ENCODE data around the gene LRRC15.

The LRRC15 gene

GRCh38 chr3:194360568-194360967 is 9.0 kb downstream of the LRRC15 start:
- Histone ChIP-seq H3K36me3 (ENCODE audit: control insufficient read depth in 1 of 2, insufficient read depth in 2 of 2, low read length in 2 of 2) (no peaks in the 10 kb centered on the region), H3K27me3 (ENCODE audit: low read depth, low read length) (no peaks in the 10 kb centered on the region), H3K4me3 (ENCODE audit: low read depth in 1 of 2, low read length in 2 of 2) (no peak overlapping the region), H3K9me3 (ENCODE audit: control insufficient read depth in 1 of 2, low read length in 2 of 2) (no peaks in the 10 kb centered on the region), H3K27ac (ENCODE audit: low read length) (no peak overlapping the region), H3K4me1 (ENCODE audit: control insufficient read depth in 1 of 2, insufficient read depth in 2 of 2, low read length in 2 of 2) (peaks cover 0 to 12% of the 10 kb centered on the region in 2 donors)

GRCh38 chr3:194357681-194358080 is 11.9 kb downstream of the LRRC15 start:
- Histone ChIP-seq H3K36me3 (ENCODE audit: control insufficient read depth in 1 of 2, insufficient read depth in 2 of 2, low read length in 2 of 2) (no peaks in the 10 kb centered on the region), H3K4me3 (ENCODE audit: low read depth in 1 of 2, low read length in 2 of 2) (no peak overlapping the region), H3K27ac (ENCODE audit: low read length) (no peak overlapping the region), H3K27me3 (ENCODE audit: low read depth, low read length) (no peaks in the 10 kb centered on the region), H3K4me1 (ENCODE audit: control insufficient read depth in 1 of 2, insufficient read depth in 2 of 2, low read length in 2 of 2) (no peaks in the 10 kb centered on the region), H3K9me3 (ENCODE audit: control insufficient read depth in 1 of 2, low read length in 2 of 2) (no peaks in the 10 kb centered on the region)

DNA sequence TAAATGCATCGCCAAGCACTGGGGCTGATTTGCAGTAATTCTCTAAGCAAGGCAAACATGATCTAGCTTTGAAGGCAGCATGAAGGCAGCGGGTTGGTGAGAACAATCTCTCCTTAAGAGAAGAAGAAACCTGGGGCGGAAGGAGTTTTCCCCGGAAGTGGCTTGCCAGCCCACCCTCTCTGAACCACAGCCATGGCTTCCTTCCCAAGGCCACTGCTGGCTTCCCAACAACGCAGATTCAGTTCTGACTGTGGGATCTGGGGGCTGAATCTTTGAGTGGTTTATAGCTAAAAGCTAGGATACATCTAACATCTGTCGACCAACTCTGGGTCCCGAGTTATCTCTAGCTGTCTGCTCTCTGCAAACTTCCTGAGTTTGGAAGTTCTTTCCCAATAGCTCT is 14.2 kb downstream of the LRRC15 start:
- no peaks in the 10 kb centered on the region for H3K4me1 ChIP-seq (ENCODE audit: control insufficient read depth in 1 of 2, insufficient read depth in 2 of 2, low read length in 2 of 2)
- H3K9me3 ChIP-seq (ENCODE audit: control insufficient read depth in 1 of 2, low read length in 2 of 2): no peaks in the 10 kb centered on the region
- no peak overlapping the region for H3K27ac ChIP-seq (ENCODE audit: low read length)
- no peaks in the 10 kb centered on the region for H3K27me3 ChIP-seq (ENCODE audit: low read depth, low read length)
- H3K36me3 ChIP-seq (ENCODE audit: control insufficient read depth in 1 of 2, insufficient read depth in 2 of 2, low read length in 2 of 2): no peaks in the 10 kb centered on the region
- no peak overlapping the region for H3K4me3 ChIP-seq (ENCODE audit: low read depth in 1 of 2, low read length in 2 of 2)

DNA sequence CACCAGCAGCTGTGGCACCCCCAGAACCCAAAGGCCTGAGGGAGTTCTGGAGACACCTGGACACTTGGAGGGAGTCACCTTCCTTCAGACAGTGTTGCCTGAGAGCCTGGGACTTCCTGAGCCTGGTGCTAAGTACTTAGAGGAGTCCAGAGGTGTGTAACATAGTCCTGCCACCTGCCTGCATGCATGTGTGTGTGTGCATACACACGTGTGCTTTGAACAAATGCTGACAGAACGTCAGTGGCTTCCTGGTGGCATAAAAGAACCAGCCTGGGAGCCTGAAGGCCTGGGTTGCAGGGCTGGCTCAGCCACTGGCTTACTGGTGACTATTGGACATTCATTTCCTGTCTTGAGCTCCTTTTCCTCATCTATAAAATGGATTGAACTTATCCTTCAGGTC is 15.2 kb downstream of the LRRC15 start:
- no peaks in the 10 kb centered on the region for H3K9me3 ChIP-seq (ENCODE audit: control insufficient read depth in 1 of 2, low read length in 2 of 2)
- H3K4me3 ChIP-seq (ENCODE audit: low read depth in 1 of 2, low read length in 2 of 2): no peak overlapping the region
- H3K4me1 ChIP-seq (ENCODE audit: control insufficient read depth in 1 of 2, insufficient read depth in 2 of 2, low read length in 2 of 2): no peaks in the 10 kb centered on the region
- no peak overlapping the region for H3K27ac ChIP-seq (ENCODE audit: low read length)
- H3K36me3 ChIP-seq (ENCODE audit: control insufficient read depth in 1 of 2, insufficient read depth in 2 of 2, low read length in 2 of 2): no peaks in the 10 kb centered on the region
- no peaks in the 10 kb centered on the region for H3K27me3 ChIP-seq (ENCODE audit: low read depth, low read length)

DNA sequence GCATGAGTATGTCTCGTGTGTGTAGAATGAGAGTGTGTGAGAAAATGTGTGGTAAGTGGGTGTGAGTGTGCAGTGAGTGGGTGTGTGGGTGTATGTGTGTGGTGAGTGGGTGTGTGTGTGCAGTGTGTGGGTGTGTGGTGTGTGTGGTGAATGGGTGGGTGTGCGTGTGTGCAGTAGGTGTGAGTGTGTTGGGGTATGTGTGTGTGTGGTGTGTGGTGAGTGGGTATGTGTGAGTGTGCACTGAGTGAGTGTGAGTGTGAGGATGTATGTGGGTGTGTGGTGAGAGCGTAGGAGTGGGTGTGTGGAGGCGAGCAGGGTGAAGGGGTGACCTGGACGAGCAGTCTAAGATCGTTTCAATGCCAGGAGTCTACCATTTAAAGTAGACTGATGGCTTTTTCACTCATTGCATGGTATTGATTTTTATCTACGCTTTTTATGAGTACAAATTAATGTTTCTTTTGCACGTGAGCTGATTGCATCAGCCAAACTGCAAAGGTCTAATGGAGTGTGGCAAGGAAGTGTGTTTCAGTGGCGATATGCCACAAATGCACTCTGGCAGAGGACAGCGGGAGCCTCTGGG is 16.8 kb downstream of the LRRC15 start:
- Histone ChIP-seq H3K4me3 (ENCODE audit: low read depth in 1 of 2, low read length in 2 of 2) (no peak overlapping the region), H3K27me3 (ENCODE audit: low read depth, low read length) (no peaks in the 10 kb centered on the region), H3K27ac (ENCODE audit: low read length) (no peak overlapping the region), H3K36me3 (ENCODE audit: control insufficient read depth in 1 of 2, insufficient read depth in 2 of 2, low read length in 2 of 2) (no peaks in the 10 kb centered on the region), H3K9me3 (ENCODE audit: control insufficient read depth in 1 of 2, low read length in 2 of 2) (no peaks in the 10 kb centered on the region), H3K4me1 (ENCODE audit: control insufficient read depth in 1 of 2, insufficient read depth in 2 of 2, low read length in 2 of 2) (no peaks in the 10 kb centered on the region)

- Histone ChIP-seq H3K9me3 (ENCODE audit: control insufficient read depth in 1 of 2, low read length in 2 of 2) (no peaks in the 10 kb centered on the region), H3K36me3 (ENCODE audit: control insufficient read depth in 1 of 2, insufficient read depth in 2 of 2, low read length in 2 of 2) (no peaks in the 10 kb centered on the region), H3K4me3 (ENCODE audit: low read depth in 1 of 2, low read length in 2 of 2) (no peak overlapping the region), H3K4me1 (ENCODE audit: control insufficient read depth in 1 of 2, insufficient read depth in 2 of 2, low read length in 2 of 2) (no peaks in the 10 kb centered on the region), H3K27ac (ENCODE audit: low read length) (no peak overlapping the region), H3K27me3 (ENCODE audit: low read depth, low read length) (no peaks in the 10 kb centered on the region)
Measured at GRCh38 chr3:194351952-194352536, 17.5 kb downstream of the LRRC15 start.

DNA sequence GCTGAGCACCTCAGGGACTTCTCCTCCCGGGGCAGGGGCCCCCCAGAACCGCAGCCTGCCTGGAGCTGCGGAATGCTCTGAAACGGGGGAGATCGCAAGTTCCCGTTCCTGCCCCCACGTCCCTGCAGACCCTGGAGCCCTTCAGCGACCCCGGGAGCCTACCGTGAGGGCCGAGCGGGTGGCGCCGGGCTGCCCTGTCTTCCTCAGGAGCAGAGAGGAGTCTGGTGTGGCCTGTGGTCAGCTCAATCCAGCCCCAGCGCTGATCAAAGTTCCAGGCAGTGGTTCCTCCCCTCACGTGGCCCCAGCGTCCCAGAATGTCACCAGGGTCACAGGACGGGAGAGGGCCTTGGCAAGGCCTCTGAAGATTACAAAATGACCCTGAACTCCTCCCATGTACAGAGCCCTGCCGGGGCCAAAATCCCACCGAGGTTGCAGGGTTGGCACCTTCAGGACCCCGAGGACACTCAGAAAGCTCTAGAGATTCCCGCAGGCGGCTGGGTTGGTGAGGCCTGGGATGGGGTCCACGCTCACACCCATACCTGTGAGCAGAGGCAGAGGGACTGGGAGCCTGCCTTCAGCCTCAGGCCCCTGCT is 18.4 kb downstream of the LRRC15 start, which contains the start of gene CPN2:
Gene CPN2 (minus strand): TSS at position 249 of the 593 bp plus-strand sequence. CDS start 8,626 bp downstream, outside the sequence.
- no peaks in the 10 kb centered on the region for H3K9me3 ChIP-seq (ENCODE audit: control insufficient read depth in 1 of 2, low read length in 2 of 2)
- H3K4me1 ChIP-seq (ENCODE audit: control insufficient read depth in 1 of 2, insufficient read depth in 2 of 2, low read length in 2 of 2): no peaks in the 10 kb centered on the region
- H3K27ac ChIP-seq (ENCODE audit: low read length): no peak within 1 kb of the TSS
- H3K27me3 ChIP-seq (ENCODE audit: low read depth, low read length): no peaks in the 10 kb centered on the region
- no peaks in the 10 kb centered on the region for H3K36me3 ChIP-seq (ENCODE audit: control insufficient read depth in 1 of 2, insufficient read depth in 2 of 2, low read length in 2 of 2)
- H3K4me3 ChIP-seq (ENCODE audit: low read depth in 1 of 2, low read length in 2 of 2): no peak within 1 kb of the TSS

- Histone ChIP-seq H3K4me3 (ENCODE audit: low read depth in 1 of 2, low read length in 2 of 2) (no peak overlapping the region), H3K27ac (ENCODE audit: low read length) (no peak overlapping the region), H3K36me3 (ENCODE audit: control insufficient read depth in 1 of 2, insufficient read depth in 2 of 2, low read length in 2 of 2) (no peaks in the 10 kb centered on the region), H3K4me1 (ENCODE audit: control insufficient read depth in 1 of 2, insufficient read depth in 2 of 2, low read length in 2 of 2) (no peaks in the 10 kb centered on the region), H3K9me3 (ENCODE audit: control insufficient read depth in 1 of 2, low read length in 2 of 2) (no peaks in the 10 kb centered on the region), H3K27me3 (ENCODE audit: low read depth, low read length) (no peaks in the 10 kb centered on the region)
Measured at GRCh38 chr3:194350726-194351071, 18.8 kb downstream of the LRRC15 start.

GRCh38 chr3:194348354-194348753 is 21.2 kb downstream of the LRRC15 start:
- Histone ChIP-seq H3K4me1 (ENCODE audit: control insufficient read depth in 1 of 2, insufficient read depth in 2 of 2, low read length in 2 of 2) (no peaks in the 10 kb centered on the region), H3K36me3 (ENCODE audit: control insufficient read depth in 1 of 2, insufficient read depth in 2 of 2, low read length in 2 of 2) (no peaks in the 10 kb centered on the region)

GRCh38 chr3:194346621-194347020 is 22.9 kb downstream of the LRRC15 start:
- Histone ChIP-seq H3K36me3 (ENCODE audit: control insufficient read depth in 1 of 2, insufficient read depth in 2 of 2, low read length in 2 of 2) (no peaks in the 10 kb centered on the region), H3K27me3 (ENCODE audit: low read depth, low read length) (no peaks in the 10 kb centered on the region), H3K4me3 (ENCODE audit: low read depth in 1 of 2, low read length in 2 of 2) (no peak overlapping the region), H3K9me3 (ENCODE audit: control insufficient read depth in 1 of 2, low read length in 2 of 2) (no peaks in the 10 kb centered on the region), H3K4me1 (ENCODE audit: control insufficient read depth in 1 of 2, insufficient read depth in 2 of 2, low read length in 2 of 2) (no peaks in the 10 kb centered on the region), H3K27ac (ENCODE audit: low read length) (no peak overlapping the region)

More at GRCh38 chr3:194348354-194348753, 21.2 kb downstream of the LRRC15 start:
- no peaks in the 10 kb centered on the region for H3K27me3 ChIP-seq (ENCODE audit: low read depth, low read length)
- no peak overlapping the region for H3K27ac ChIP-seq (ENCODE audit: low read length)
- no peaks in the 10 kb centered on the region for H3K9me3 ChIP-seq (ENCODE audit: control insufficient read depth in 1 of 2, low read length in 2 of 2)
- H3K4me3 ChIP-seq (ENCODE audit: low read depth in 1 of 2, low read length in 2 of 2): no peak overlapping the region

- H3K9me3 ChIP-seq (ENCODE audit: control insufficient read depth in 1 of 2, low read length in 2 of 2): no peaks in the 10 kb centered on the region
- H3K27ac ChIP-seq (ENCODE audit: low read length): no peak overlapping the region
- no peaks in the 10 kb centered on the region for H3K27me3 ChIP-seq (ENCODE audit: low read depth, low read length)
- H3K4me3 ChIP-seq (ENCODE audit: low read depth in 1 of 2, low read length in 2 of 2): no peak overlapping the region
- H3K36me3 ChIP-seq (ENCODE audit: control insufficient read depth in 1 of 2, insufficient read depth in 2 of 2, low read length in 2 of 2): no peaks in the 10 kb centered on the region
- no peaks in the 10 kb centered on the region for H3K4me1 ChIP-seq (ENCODE audit: control insufficient read depth in 1 of 2, insufficient read depth in 2 of 2, low read length in 2 of 2)
Measured at GRCh38 chr3:194346035-194346434, 23.5 kb downstream of the LRRC15 start.

DNA sequence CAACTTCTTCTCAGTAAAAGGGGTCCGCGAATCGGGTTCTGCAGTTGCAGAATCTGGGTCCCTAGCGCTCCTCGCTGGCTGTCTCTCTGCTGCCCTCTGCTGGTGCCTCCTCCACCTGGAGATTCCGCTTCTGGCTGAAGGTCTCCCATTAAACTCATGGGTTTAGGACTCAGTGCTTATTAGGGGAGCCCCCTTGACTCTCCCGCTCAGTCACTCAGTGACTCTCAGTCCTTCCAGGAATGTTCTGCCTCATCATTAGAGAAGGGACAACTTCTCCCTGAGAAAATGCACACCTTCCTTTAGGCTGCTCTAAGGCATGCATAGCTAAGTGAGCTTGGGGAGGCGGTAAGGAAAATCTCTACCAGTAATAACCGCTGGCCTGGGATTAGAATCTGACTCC is 25.5 kb downstream of the LRRC15 start:
- Histone ChIP-seq H3K27me3 (ENCODE audit: low read depth, low read length) (no peaks in the 10 kb centered on the region), H3K4me1 (ENCODE audit: control insufficient read depth in 1 of 2, insufficient read depth in 2 of 2, low read length in 2 of 2) (no peaks in the 10 kb centered on the region), H3K27ac (ENCODE audit: low read length) (no peak overlapping the region), H3K4me3 (ENCODE audit: low read depth in 1 of 2, low read length in 2 of 2) (no peak overlapping the region), H3K9me3 (ENCODE audit: control insufficient read depth in 1 of 2, low read length in 2 of 2) (no peaks in the 10 kb centered on the region), H3K36me3 (ENCODE audit: control insufficient read depth in 1 of 2, insufficient read depth in 2 of 2, low read length in 2 of 2) (no peaks in the 10 kb centered on the region)

Measured in muscle layer of duodenum (tissue), 2 donors.